CD4-positive, alpha-beta T cell treated with Interleukin-21 for 1 hour (primary cell): ENCODE measurements around the gene PHF19.

ENCODE experiments used
- DNase-seq: peaks from one replicate; pipeline ENCODE4 v3.0.0-alpha.2; 2020

Gene PHF19

DNA sequence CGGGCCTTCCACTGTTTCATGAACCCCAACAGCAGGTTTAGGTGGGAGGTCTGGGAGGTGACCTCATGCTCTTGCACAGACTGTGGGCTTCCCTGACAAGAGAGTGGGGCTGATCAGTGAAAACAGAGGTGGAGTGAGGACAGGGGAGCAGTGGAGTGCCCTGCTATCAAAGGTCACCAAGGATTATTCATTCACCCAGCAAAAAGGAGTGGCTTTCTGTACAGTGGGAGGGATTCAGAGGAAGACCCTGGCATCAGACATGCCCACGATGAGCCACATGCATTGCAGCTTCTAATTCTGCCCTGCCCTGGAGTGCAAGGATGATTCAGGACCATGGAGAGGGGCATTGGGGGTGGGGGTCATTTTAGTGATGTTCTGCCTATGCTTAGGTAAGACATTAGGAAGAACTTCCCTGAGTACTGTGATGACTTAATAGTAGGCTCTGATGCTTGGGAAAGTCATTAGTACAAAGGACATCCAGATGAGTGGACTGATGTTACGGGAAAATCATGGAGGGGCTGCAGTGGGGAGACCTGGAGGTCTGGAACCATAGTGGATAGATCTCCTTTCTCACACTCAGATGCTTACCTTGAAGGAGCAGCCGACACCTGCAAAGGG is 36.8 kb upstream of the PHF19 start:
- DNase-seq, result peak; percentile 48

DNA sequence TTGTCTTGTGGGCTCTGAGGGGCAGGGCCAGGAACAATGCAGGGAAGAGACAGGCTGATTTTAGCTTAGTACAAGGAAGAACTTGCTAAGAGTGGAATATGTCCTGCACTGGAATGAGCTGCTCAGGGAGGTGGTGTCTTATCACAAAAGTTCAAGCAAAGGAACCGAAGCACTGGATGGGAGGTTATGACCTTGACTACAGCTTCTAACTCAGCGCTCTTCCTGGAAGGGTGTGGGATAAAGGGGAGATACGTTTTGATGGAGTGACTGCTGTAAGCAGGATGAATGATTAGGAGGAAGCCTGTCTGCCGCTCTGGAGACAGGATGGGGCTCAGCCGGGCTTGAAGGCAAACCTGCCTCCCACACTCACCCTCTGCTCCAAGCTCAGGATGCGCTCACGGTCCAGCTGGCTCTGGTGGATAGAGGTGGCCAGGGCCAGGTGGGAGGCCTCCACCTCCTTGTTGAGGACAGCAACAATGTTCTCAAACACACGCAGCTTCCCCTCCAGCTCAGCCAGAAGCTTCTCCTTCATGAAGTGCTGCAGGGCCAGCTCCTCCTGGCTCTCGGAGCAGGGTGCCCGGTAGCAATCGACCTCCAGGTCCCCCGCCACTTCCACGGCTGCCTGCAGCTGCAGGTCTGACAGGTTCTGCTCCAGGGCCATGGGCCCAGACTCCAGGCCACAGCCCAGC is 36.1 kb upstream of the PHF19 start:
- no peak for DNase-seq

DNA sequence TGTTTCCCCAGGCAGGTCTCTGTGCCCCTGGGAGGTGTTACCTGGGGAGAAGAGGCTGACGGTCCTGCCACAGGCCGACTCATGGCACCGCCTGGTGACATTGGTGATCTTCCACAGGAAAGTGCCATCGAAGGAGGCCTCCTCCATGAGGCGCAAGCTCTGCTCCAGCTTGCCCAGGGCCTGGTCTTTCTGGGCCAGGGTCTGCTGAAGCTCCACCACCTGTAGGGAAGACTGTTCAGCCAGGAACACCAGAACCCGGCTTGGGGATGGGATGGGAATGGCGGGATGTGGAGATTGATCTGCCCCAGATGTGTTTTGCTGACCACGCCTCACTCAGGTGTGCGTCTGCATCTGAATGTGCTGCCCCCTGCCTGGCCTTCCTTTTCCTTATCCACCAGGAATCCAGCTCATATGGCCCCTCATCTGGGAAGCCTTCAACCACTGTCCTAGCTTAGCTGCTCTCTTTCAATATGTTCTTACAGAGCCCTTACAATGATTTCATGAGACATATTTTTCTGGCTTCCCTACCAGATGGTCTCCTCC is 34.4 kb upstream of the PHF19 start:
- no peak for DNase-seq

DNA sequence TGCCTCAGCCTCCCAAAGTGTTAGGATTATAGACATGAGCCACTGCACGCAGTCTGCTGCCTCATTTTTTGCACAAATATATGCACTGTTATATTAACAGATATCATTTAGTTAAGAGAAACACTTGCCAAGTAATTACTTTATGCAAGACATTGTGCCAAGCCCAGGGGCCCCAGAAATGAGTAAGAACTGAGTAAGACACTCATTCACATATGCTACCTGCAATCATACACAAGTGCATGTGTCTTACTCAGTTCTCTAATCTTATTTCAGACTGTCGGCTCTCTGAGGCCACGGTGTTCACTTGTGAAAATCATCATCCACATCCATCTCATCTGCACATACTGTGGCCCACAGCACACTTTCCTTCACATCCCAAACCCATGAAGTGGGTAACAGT is 33.7 kb upstream of the PHF19 start:
- DNase-seq, result no peak

DNA sequence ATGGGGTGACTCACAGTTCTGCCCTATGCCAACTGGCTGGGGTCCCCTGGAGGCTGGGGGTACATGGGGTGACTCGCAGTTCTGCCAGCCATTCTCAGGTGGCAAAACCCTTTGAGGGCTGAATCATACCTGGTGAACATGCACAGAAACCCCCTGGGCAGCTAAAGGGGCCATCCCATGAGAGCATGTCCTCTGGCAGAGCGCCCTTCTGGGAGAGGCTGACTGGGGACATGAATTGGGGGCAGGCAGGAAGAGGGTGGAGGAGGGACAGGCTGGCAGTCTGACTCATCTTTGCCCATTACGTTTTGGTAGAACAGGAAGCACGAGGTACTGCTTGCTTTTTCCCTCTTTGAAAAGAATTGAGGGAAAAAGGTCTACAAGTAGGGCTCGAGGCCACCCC is 32.9 kb upstream of the PHF19 start:
- DNase-seq, result peak; percentile 67

DNA sequence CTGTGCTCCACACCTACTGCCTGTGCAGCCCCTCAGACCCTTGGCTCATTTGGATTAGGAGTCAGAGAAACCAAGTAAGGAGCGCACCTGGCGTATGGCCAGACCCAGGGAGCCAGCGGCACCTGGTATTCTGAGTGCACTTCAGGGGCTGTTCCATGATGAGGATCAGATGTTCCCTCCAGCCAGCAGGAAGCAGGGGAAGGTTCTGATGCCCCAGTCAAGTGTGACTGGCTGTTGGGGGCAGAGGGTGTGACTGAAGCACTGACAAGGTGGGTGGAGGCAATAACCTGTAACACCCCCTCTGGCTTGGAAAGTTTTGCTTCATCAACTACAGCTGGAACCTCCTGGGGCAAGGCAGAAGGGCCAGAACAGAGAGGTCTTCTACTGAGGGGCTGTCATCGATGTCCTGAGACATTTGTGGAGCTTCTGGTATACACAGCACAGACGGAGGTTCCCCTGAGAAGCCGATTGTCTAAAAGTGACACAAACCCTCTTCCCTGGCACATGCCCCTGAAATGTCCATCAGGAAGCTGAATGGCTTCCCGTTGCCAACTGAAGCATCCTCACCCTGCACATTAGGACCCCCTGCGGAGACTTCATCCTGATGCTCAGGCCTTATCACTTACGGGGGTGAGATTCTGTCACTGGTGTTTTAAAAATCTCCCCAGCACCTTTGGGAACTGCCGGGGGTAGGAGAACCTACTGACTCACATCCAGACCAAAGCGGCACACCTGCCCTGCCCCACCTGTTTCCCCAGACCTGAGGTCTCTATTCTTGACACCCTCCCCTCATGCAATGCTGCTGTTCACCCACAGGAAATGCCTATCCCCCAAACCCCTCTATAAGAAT is 28.6 kb upstream of the PHF19 start:
- peak; percentile 51 for DNase-seq

DNA sequence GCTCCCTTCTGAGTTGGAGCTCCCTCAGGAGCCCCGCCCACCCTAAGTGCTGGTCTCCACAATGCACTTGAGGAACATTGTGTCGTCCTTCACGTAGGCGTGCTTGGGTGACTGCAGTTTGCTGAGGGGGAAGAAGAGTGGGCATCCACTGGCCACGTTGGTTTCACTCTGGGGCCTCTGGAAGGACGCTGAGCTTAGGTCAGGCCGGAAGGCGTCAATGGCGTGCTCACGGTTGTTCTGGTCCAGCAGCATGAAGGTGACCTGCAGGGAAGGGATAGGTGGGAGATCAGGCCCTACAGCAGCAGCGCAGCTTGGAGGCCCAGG is 28.0 kb upstream of the PHF19 start:
- peak; percentile 19 for DNase-seq

DNA sequence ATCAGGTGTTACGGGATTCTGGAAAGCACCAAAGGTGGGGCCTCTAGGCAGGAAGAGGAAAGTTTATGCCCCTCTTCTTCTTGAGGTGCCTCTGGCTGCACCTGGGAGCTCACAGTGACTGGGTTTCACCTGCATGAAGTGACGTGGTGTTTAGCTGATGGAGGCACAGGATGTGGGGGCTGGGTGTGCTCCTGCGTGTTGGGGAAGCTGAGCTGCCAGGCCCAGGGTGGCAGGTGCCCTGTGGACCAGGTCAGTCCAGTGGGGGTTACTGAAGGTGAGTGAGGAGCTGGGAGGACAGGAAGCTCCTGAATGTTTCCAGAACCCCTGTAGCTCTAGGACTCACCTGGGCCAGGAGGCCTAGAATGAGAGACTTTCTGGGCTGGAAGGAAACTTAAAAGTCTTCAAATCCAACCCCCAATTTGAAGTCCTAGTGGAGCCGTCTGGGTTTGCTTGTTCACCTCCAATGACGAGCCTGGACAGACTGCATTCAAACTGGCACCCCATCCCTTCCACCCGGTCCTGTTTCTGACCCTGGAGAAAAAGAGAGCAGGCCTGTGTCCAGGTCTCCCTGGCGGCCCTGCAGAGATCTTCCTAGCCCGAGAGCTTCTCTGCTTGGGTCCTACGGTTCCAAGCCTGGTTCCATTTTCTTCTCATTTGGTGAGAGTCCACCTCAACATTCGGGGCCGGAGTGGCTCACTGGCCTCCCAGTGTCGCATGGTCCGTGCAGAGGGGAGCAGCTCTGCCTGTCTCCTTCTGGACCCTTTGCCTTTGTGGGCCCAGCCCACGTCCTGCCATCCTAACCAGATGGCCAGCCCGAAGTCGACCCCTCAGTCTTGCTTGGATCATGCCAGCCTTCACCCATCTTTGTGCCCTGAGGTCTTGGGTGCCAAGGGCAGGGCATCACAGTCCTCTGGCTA is 27.3 kb upstream of the PHF19 start:
- DNase-seq, result peak; percentile 83

DNA sequence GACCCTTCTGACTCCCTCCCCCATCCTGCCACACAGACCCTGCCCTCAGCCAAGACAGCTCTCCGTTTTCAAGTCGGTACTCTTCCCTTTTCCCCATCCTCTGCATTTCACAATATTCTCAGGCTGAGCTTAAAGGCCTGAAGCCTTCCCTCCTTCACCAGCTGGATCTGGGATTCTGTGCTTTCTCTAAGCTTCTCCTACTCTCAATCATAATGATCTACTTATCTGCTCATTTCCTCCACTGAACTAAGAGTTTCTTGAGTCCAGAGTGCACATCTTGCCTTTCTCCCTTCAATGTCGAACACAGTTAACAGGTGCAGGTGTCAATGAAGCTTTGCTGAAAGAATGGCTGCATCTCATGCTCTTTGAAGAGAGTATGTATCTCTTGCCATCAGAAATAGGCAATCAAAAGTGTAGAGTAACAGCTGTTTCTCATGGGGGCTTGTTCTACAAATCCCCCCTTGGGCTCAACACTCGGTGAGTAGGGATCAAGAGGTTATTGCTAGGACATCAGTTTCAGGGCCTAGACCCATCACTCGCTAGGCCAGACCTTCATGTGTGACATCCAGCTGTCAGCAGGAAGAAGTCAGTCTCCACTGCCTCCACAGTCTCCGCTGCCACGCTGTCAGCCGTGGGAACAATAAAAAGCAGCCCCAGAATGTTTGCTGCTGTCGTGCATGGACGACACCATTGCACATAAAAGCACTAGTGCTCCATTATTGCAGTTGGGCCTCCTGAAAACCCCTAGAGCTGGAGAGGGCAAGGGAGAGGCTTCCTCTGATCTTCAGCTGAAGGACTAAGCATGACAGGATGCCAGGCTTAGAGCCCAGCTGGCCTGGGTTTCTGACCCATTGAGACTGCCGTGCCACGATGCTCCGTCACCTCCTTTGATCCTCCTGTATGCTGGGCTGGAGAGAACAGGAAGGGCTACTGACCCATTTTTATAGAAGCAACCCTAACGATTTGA is 25.9 kb upstream of the PHF19 start:
- peak; percentile 30 for DNase-seq

DNA sequence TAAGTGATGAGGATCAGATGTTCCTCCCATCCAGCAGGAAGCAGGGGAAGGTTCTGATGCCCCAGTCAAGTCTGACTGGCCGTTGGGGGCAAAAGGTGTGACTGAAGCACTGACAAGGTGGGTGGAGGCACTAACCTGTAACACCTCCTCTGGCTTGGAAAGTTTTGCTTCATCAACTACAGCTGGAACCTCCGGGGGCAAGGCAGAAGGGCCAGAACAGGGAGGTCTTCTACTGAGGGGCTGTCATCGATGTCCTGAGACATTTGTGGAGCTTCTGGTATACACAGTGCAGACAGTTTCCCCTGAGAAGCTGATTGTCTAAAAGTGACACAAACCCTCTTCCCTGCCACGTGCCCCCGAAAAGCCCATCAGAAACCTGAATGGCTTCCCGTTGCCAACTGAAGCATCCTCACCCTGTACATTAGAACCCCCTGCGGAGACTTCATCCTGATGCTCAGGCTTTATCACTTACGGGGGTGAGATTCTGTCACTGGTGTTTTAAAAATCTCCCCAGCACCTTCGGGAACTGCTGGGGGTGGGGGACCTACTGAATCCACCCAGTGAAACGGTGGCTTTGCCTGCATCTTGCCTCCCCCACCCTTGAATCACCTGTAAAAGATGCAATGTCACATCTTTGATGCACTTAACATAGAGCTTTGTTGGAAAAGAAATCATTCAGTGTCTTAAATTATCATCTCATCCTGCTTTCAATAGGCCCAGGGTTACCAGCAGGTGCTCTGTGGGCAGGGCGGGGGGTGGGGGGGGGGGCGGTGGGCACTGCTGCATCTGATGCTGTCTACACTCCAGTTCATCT is 25.0 kb upstream of the PHF19 start:
- DNase-seq, result peak; percentile 12

DNA sequence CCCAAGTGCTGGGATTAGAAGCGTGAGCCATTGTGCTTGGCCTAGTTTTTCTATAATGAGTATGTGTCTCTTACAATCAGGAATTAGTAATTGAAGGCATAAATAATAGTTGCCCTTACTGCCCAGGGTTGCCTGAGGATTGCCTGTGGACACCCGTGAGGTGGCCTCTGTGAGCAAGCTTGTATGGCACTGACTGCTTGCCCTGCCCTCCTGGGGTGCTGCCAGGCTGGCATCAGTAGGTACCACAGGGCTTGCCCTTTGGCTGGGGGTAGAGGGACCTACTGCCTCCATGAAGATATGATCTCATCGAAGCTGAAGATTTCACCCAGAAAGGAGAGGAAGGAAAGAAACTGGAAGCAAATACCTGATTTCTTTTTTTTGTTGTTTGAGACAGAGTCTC is 23.8 kb upstream of the PHF19 start:
- no peak for DNase-seq

DNA sequence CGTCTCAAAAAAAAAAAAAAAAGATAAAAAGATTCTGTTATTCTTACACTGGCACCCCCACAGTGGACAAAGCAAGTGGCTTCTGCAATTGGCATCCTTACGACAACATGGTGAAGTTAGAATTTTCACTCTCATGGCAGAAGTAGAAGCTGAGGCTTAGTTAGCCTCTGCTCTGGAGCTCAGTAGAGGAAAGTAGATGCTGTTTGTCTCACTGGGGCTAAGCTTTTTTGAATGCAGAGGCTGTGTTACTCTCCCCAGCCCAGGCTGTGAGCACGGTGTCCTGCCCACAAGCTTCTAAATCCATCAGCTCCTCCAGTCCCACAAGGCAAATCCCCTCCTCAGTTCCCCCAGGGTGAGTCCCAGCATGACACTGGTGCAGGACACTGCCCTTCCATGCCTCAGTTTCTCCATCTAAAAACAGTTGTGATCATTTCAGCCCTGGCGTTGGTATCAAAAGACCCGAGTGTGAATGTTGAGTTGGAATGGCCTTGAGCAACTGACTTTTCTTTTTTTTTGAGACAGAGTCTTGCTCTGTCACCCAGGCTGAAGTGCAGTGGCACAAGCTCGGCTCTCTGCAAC is 22.6 kb upstream of the PHF19 start:
- DNase-seq, result peak; percentile 11

DNA sequence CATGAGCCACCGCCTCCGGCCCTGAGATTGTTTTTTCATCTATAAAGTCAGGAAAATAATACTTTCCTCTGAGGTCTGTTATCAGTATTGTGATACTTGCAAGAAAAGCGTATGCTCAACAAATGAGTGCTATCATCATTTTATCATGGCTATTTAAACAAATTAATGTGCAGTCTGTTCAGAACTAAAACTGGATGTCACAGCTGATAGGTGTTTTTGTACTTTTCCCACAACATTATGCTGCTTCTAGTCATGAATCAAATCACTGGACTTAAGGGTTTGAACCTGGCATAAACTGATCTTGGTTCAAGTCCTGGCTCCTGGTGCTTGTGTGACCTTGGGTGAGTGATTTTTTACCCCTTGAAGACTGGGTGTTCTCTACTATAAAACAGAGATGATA is 21.4 kb upstream of the PHF19 start:
- DNase-seq, result no peak

DNA sequence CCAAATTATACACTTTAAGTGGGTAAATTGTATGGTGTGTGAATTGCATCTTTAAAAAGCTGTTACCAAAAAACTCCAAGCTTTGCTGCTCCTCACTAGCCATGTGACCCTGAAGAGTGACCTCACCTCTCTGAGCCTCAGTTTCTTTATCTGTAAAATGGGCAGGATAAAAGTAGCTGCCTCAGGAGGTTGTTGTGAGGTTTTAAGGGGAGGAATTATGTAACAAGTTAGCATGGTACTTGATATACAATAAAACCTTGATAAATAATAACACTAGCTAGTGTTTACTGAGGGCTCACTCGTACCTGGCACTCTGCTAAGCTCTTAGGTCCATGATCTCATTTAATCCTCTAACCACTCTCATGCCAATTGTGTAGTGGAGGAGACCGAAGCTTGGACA is 19.0 kb upstream of the PHF19 start:
- DNase-seq, result no peak

DNA sequence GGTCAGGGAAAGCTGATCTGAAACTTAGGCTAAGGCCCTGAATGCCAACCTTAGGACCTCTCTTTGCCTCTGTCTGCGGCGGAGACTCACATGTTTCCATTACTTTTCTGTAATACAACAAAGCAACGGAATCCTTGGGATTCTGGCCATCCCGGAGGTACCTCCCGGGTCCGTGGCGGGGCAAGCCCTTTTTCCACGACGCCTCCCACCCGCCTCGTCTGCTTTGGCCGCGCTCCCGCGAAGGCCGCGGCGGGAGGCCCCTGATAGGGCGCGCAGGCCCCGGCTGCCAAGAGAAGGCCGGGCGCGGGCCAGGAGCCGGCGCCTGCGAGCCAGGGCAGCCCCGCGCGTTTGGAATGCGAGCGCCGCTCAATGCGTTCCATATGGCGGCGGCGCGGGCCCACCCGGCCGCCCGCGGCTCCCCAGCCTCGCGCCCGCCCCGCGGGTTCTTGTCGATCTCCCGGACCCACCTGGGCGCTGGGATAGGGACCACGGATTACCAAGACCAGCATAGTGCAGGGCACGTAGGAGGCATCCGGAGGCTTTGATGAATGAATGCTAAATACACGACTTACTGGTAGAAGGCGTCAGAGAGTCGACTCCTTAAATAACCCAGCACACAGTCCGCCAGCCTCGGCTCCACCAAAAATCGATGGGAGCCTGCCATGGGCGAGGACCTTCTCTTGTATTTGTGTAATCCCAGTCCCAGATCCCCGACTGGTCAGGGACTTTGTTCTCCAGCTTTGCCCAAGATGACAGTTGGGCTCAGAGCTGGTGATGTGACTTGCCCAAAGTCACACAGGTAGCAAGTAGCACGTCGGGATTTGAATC is 17.5 kb upstream of the PHF19 start:
- DNase-seq, result no peak

DNA sequence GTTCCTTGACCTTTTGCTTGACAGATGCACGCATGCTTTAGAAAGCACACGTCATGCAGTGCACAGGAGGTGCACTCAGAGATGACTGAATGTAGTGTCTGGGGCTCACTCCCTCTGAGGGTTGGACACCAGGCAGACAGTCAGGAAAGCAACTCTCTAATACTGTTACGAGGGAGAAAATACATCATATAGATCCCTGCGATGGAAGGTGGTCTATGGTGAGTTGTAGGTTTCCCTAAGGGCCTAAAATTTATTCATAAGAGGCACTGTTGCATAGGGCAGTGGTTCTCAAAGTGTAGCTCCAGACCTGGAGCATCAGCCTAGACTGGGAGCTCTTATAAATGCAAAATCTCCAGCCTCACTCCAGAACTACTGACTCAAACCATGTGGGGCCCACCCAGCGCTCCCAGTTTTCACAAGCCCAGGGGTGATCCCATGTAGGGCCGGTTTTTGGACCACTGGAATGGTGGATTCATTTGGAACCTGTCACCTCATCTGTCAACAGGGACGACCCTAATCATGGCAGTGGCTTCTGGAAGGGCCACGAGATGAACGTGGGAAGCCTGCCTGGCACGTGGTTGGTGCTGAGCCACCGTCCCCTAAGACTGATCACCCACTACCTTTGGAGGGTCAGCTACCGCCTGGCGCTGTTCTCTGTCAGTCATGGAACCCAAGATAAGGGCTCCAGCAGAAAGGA is 16.8 kb upstream of the PHF19 start:
- no peak for DNase-seq

DNA sequence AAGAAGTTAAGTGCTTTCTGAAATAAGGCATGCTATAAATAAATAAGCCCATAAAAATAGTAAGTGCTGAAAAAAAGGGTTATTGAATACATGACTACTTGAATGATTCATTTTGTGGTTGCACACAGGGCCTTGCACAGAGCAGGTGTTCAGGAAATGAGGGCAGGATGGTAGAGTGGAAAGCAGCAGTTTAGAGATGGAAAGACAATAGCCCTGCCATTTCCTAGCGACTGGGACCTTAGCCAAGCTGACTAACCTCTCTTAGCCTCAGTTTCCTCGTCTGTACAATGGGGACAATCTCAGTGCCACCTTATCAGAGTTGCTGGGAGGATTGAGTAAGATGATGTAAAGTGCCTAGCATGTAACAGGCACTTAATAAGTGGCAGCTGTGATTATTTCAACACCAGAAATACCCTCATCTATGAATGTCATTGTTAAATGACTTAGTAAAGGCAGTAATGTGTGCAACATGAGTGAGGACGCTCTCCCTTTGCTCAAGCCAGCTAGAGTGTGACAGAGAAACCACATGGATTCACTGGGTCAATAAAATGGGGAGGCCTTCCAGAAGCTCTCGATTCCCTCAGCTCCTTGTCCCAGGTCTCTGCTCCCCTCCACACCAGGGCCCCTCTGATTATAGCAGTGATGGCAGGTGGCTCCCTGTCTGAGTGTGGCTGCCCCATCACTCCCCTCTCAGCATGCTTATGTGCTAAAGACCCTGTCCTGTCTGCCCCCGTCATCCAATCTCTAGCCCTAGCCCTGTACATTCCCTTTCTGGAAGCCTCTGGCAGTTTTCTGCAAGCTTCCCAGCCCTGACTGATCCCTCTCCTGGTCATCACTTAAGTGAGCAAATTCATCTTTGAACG is 16.0 kb upstream of the PHF19 start:
- peak; percentile 76 for DNase-seq
